Mammary epithelial cell (primary cell): ENCODE data around the gene NFKB1.

Experiments used
- EZH2 ChIP-seq: IDR thresholded peaks from 2 replicates; pipeline ENCODE4 v1.6.1; 2012; ENCODE audit warnings: low read length, inconsistent platforms, borderline replicate concordance
- TF ChIP-seq, protein P1 (sequence below), 2 donors: IDR thresholded peaks in 1 of 2; conservative IDR thresholded peaks in 1 of 2; 2 replicates each; pipeline ENCODE4 v1.5.1; 2011 to 2012; ENCODE audit warnings: inconsistent platforms in 2 of 2, low read length in 2 of 2, mild to moderate bottlenecking in 2 of 2, control low read depth in 1 of 2, low read depth in 1 of 2; ENCODE audit not compliant: insufficient read depth in 1 of 2; ENCODE audit errors: extremely low read depth in 1 of 2

DNA sequence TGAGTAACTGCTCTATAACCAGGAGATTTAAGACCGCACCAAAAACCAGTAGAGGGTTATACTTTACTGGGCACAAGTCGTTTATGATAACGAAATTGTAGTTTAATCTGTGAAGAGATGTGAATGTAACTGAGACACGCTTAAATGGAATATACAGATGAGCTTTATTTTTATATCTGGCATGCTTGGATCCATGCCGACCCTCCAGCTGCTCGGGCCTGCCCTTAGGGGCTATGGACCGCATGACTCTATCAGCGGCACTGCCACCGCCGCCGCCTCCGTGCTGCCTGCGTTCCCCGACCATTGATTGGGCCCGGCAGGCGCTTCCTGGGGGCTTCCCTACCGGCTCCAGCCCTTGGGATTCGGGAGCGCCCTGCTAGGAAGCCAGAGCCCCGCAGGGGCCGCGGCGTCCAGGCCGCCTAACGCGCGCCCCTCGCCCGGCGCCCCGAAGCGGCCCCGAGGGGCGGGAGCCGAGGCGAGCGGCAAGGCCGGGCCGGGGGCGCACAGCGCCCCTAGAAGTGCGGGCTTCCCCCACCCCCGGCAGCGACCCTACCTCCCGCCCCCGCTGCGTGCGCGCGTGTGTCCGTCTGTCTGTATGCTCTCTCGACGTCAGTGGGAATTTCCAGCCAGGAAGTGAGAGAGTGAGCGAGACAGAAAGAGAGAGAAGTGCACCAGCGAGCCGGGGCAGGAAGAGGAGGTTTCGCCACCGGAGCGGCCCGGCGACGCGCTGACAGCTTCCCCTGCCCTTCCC is at the start of gene NFKB1:
- TF ChIP-seq, protein P1, sequence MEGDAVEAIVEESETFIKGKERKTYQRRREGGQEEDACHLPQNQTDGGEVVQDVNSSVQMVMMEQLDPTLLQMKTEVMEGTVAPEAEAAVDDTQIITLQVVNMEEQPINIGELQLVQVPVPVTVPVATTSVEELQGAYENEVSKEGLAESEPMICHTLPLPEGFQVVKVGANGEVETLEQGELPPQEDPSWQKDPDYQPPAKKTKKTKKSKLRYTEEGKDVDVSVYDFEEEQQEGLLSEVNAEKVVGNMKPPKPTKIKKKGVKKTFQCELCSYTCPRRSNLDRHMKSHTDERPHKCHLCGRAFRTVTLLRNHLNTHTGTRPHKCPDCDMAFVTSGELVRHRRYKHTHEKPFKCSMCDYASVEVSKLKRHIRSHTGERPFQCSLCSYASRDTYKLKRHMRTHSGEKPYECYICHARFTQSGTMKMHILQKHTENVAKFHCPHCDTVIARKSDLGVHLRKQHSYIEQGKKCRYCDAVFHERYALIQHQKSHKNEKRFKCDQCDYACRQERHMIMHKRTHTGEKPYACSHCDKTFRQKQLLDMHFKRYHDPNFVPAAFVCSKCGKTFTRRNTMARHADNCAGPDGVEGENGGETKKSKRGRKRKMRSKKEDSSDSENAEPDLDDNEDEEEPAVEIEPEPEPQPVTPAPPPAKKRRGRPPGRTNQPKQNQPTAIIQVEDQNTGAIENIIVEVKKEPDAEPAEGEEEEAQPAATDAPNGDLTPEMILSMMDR (conservative IDR thresholded peaks at IDR 0.05 in 1 of 2, IDR thresholded peaks at IDR 0.05 in 1 of 2; ENCODE audit: extremely low read depth in 1 of 2, insufficient read depth in 1 of 2, low read depth in 1 of 2, low read length in 2 of 2): no peak
- no peak for TF ChIP-seq EZH2
